HG02678 (cell line): ENCODE results near the gene GHITM.

Source experiments
- ATAC-seq: cut with Tn5 transposase; IDR thresholded peaks from one replicate; pipeline ENCODE4 v1.9.1; 2021; ENCODE audit warnings: mild to moderate bottlenecking, moderate library complexity; ENCODE audit not compliant: unreplicated experiment

GHITM gene

GRCh38 chr10:84198206-84198915 lies 59.1 kb downstream of the GHITM start:
- ATAC-seq, result no peak

- ATAC-seq, result no peak
Observed at GRCh38 chr10:84200537-84201243, 61.4 kb downstream of the GHITM start.

GRCh38 chr10:84201244-84201606 lies 61.9 kb downstream of the GHITM start:
- no peak for ATAC-seq

- no peak for ATAC-seq
Observed at GRCh38 chr10:84201682-84202081, 62.4 kb downstream of the GHITM start.

- no peak for ATAC-seq
Observed at GRCh38 chr10:84202349-84202748, 63.0 kb downstream of the GHITM start.
